G401 (cell line): ENCODE data around the gene OR2T2. TPM values are rescaled to one million over a fixed set of nuclear protein-coding genes. Genes with fewer than 3 reads are reported as not detected.
"Not testable (repeated sequence)": the region's sequence is repeated elsewhere in the genome, so short reads cannot be mapped to it uniquely, and the experiment has no call there.

Experiments
- DNase-seq: peaks from one replicate; pipeline ENCODE4 v3.0.0-alpha.2; 2015; ENCODE audit warnings: low spot score
- in situ Hi-C: cut with HindIII; loops from 2 replicates; pipeline ENCODE4 v1.10.0; 2016; ENCODE audit warnings: low sequenced_read_pairs, mixed read lengths
- total RNA-seq: library from RNA; depleted of rRNA; stranded (reverse); fragments of >200 nt; shearing (Covaris generic); gene quantifications from 2 replicates; pipeline ENCODE4 v1.2.3, GENCODE V29; 2014

Gene OR2T2
- total RNA-seq, 1 experiment from 2014 or later, result not detected

DNA sequence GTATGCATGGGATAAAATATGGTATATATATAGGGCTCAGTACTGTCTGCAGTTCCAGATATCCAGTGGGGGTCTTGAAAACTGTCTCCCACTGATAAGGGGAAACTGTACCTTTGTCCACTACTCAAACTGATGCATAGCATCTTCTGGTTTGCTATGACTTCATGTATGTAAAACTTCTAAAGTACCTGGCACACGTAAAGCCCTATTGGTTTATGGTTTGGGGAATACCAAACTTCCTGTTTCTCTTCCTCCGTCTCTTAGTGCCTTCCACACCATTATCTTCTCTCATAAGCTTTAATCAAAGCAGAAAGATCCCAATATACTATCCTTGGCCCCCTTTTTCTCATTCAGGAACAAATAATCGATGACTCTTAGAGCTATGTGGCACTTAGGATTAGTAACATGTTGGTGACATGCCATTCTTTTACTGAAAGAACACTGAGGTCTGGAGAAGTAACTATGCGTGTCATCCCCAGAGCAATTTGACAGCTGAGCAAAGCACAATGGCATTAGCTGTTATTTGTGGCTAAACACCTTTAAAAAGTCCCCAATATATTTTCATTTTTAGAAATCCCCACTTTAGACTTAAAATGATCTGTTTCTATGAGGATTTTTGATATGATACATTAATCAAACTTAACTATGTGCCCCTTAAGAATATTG, 3.1 kb downstream of the OR2T2 start:
- in situ Hi-C loops, result not testable (repeated sequence)

DNA sequence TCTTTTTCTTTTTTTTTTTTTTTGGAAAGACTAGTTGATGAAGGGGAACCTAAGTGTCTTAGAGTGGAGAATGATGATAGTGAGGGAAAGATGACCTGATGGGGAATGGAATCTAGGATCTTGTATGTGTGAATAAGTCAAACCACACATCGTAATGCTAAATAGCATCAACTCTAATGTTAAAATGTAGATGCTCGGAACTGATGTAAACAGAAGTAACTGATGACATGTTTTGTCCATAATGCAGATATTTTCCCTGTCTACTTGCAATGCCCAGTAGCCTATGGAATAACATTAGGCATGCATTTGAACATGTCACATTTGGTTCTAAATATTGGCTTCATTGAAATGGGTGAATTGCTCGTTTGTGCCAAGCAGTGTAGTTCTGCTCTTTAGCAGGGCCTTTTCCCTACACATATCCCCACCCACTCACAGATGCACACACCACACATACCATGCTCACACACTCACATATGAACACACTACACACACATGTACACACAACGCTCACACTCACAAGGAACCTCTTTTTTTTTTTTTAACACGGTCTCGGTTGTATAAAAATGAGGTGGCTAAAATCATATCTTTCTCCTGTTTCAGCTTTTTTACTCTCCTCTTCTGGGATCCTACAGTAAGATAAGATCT, 4.5 kb downstream of the OR2T2 start:
- DNase-seq, in situ Hi-C loops: not testable (repeated sequence)

More for the DNA sequence above, 3.1 kb downstream of the OR2T2 start:
- DNase-seq, result not testable (repeated sequence)

DNA sequence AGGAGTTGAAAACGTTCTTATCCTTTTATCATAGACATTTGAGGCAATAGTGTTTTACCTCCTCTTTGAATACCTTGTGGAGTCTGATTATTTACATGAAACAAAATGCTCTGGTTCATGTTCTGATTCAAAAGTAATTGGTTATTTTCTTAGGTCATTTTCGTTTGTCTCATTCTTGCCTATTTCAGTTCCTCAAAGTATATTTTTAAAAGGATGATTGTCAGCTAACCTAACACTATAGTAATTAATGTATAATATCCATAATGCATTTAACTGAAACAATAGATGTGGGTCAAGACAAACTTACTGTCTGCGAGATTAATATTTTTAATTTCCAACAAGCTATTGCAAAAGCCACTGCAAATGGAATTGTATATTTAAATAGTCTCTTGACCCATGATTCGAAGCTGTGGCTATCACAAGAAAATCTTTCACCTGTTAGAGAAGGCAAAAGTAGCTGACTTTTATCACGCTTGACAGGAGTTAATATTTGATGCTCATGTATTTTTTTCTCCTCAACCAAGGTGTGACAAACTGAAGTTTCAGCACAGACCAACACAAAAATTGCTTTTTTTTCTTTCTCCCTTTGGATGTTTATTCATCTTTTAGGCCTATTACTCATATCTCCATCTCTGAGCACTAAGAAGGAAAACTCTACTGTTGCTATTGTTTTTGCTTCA, 5.2 kb downstream of the OR2T2 start:
- in situ Hi-C loops, DNase-seq: not testable (repeated sequence)

DNA sequence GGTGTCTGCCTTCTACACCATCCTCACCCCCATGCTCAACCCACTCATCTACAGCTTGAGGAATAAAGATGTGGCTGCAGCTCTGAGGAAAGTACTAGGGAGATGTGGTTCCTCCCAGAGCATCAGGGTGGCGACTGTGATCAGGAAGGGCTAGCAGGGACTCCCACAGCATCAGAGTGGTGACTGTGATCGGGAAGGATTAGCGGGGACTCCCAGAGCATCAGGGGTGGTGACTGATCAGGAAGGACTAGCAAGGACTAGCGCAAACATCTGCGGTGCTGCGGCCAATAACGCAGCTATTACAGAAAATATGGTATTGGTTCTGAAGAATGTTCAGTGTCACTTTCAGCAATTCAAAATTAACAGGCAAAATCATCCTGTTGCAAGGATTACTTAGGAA, 8.2 kb downstream of the OR2T2 start:
- in situ Hi-C loops, DNase-seq: not testable (repeated sequence)

DNA sequence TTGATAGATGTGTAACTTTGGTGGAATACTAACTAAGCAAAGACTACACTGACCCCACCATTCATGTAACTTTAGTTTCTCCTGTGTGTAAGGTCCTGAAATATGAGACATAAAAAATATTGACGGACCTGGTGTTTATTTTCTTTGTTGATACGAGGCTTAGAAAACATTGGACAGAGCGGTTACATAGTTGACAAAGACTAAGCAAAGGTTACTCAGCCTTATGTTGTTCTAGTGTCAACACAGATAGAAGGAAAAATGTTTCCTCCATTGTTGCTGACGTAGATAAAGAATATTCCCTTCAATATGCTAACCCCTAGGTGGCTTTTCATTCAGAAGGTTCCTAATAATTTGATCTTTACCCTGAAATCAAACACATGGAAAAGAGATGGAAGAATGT, 9.6 kb downstream of the OR2T2 start:
- DNase-seq, in situ Hi-C loops: not testable (repeated sequence)

DNA sequence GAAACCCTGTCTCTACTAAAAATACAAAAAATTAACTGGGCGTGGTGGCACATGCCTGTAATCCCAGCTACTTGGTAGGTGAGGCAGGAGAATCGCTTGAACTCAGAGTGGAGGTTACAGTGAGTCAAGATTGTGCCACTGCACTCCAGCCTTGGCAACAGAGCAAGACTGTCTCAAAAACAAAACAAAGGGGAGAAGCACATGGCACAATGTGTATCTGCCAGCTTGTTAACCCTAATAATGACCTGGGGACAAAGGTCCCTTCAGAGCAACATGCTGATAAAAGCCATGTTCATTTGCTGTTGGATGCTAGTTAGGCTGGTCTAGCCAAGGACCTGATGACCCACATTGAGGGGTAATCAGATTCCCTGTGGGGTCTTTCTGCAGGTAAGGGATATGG, 11.2 kb downstream of the OR2T2 start:
- DNase-seq, in situ Hi-C loops: not testable (repeated sequence)

DNA sequence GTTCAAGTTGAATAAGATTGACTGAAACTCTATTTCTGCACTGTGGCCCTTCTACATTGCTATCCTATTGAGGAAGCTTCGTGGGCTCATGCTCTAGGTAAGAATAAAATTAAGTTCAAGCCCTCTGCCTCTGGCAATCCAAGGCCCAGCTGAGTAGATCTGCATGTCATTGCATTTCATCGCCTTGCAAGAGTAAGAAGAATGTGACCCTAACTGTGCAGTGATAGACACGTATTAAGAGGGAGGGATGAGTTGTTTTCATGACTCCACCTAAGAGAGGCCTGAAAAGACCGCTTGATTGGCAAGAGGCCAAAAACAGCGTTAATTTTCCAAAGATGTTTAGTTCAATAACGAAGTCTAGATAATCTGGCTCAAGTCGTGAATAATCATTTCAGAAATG, 13.7 kb downstream of the OR2T2 start:
- DNase-seq, in situ Hi-C loops: not testable (repeated sequence)

DNA sequence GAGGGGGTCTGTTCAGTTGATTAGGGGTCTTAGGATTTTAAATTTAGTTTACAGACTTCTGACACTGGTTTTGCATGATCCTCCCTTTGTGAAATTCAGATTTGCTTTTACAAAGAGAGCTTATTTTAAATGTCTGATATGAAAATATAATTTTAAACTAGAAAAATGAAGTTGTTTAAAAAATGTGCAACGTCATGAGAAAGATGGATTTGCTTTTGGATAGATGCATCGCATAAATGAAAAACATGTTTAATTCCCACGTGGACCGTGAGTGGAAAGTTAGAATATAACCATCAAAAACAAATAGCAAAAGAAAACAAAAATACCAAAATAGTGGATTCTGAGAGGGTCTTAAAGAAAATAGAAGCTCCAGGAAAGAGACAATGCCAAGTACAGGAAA, 25.7 kb downstream of the OR2T2 start:
- in situ Hi-C loops, result no loop called here

DNA sequence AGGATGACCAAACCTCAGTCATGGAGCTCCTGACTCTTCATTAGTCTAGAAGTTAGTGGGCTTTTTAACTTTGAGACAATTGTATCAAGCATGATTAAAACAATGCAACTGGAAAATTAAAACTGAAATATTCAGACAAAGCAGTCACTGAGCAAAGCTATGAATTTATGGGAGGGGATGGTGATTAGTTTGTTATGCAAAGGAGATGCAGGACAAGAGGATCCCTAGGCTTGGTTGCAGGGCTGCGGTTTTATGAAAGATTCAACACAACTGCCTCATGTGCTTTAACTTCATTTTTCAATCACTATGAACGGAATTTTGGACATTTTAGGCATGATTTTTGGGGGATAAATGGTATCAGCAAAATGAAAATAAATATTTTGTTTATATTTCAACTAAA, 26.7 kb downstream of the OR2T2 start:
- in situ Hi-C loops, DNase-seq: not testable (repeated sequence)

More for the DNA sequence above, 25.7 kb downstream of the OR2T2 start:
- no peak for DNase-seq

DNA sequence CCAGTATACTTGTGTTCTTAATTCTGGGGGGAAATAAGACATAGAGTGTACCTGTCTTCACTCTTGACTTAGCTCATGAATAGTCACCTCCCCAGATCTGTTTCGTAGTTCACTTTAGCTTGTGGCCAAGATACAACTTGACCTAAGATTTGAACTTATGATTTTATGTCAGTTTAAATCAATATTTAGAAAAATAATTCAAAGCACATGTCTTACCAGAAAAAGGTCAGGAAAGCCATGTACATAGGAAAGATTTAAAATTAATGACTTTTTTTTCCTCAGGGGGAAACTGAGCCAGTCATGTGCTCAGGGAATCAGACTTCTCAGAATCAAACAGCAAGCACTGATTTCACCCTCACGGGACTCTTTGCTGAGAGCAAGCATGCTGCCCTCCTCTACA, 27.6 kb downstream of the OR2T2 start, which contains the start of gene OR2T3:
Gene OR2T3, plus strand, starts transcription at position 301 of the 400 bp plus-strand sequence. Its CDS starts 0 bp downstream, at position 301.
- DNase-seq, in situ Hi-C loops: not testable (repeated sequence)

DNA sequence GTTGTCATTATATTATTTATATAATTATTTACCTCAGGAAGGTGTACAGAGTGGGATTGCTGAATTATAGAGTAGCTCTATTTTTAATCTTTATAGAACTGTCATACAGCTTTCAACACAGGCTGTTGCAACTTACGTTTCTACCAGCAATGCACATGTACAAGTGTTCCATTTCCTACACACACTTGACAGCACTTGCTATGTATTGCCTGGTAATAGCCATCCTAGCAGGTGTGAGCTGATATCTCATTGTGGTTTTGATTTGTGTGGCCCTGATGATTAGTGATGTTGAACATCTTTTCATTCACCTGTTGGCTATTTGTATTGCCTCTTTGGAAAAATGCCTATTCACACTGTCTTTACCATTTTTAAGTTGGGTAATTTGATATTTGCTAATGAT, 30.2 kb downstream of the OR2T2 start:
- in situ Hi-C loops, DNase-seq: not testable (repeated sequence)

DNA sequence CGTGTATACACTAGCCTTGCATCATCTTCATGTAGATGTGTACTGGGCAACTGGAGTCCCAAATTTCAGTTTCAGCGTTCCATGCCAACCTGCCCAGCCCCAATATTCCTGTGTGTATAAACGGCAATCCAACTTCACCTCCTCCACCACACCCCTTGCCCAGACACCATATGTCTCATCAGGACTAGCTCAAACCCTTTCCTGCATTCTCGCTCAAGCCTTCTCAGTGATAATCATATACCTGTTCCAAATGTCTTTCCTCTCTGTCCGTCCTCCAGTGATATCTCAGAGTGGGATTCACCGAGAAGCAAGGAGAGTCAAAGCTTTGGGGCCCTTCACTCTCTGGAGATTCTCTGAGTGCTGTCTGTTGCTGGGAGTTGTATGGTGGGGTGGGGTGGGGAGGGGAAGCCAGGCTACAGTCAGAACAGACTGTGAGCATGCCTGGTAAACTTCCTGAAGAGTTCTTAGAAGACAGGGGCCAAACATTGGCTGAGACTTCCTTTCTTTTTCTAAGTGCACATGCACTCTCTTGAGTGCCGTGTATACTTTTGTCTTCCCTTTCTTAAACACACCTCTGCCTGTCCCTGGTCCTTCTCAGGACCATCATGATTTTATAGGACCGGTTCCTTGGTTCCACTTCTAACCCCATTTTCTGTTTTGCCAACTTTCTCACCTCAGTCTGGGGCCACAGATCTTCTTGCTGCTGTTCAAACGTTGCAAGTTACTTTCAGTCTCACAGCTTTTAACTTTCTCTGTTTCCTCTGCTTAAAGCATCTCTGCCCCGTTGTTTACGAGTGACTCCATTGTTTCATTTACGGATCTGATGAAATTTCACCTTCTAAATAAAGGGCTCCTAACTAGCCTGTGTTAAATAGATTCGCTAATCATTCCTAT, 36.5 kb downstream of the OR2T2 start:
- DNase-seq, in situ Hi-C loops: not testable (repeated sequence)

DNA sequence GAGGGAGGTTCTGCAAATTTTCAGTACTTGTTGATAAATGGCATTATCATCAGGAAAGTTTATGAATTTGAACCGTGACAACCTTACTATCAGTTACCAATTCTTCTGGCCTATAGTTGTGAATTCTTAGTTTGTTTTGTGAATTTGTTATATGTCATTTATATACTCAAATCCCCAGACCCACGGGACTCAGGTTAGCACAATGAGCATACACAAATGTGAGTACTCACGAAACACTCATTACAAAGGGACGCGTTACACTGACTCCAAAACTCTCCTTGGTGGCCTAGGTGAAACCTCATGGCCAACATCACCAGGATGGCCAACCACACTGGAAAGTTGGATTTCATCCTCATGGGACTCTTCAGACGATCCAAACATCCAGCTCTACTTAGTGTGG, 42.9 kb downstream of the OR2T2 start, which contains the start of gene OR2T5:
Gene OR2T5, plus strand, starts transcription at position 301 of the 400 bp plus-strand sequence. Its CDS starts 0 bp downstream, at position 301.
- in situ Hi-C loops, DNase-seq: not testable (repeated sequence)

DNA sequence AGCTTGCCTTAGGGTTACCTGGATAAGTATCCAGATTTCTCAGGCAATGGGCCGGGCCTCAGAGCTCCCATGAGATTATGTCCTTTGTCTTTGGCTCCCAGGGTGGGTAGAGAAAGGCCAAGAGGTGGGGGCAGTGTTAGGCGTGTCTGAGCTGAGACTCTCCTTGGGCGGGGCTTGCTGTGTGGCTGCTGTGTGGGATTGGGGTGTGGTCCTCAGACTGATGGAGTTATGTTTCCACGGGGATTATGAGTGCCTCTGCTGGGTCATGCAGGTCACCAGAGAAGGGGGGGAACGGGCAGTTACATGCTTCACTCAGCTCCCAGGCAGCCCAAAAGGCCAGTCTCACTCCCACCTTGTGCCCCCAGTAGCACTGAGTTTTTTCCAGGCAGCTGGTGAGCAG, 51.2 kb downstream of the OR2T2 start:
- in situ Hi-C loops, DNase-seq: not testable (repeated sequence)

DNA sequence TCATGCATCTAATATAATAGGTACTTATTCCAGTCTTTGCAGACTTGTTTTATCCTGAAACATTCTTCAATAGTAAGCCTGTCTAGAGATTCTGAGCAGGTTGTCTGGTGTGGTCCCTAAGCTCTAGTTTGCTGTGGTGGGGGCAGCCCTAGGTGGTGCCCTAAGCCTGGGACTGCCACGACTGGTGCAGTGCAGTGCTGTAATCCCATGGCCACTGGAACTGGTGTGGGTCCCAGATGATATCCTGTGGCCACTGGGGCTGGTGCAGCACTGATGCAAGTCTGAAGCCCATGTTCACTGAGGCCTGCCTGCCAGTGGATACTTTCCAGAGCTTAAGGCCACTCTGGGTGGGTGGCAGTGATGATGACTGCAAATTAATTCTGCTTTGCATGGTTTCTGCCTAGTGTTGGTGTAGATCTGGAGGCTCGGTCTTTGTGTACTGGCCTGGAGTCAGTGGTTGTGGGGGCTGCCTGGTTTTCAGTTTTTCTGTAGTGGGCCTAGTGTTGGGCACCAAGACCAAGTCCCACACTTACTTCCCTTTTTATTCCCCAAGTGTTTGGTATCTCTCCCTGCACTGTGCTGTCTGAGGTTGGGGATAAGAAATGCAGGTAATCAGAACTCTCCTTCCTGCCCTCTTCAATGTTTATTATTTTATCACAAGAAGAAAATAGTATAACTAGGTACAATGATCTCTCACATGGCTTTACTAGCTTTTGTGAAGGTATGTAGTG, 55.0 kb downstream of the OR2T2 start:
- in situ Hi-C loops, DNase-seq: not testable (repeated sequence)
